ENCODE results near the gene NAA30.
A peak's percentile ranks its signal among the peaks of the same experiment; 100 is the strongest.

NAA30 gene

DNA sequence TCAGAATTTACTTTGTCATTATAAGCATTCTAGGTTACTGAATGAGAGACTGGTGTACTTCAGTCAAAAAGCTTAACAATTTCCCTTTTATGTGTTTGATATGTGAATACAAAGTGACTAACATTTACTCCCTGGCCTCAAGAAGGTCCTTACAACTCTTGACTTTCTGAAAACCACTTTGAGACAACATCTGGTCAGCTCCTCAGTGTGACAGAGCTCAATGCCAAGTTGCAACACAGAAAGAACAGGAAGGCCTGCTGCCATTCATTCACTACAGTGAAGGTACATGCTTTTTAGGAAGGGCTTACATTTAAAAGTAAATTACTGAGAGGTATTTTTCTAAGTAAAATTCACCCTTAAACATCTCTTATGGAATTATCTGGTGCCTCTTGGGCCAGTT, 2.3 kb upstream of the NAA30 start:
- Histone ChIP-seq H3K9ac (no peak overlapping the region), H3K27me3 (ENCODE audit: control insufficient read depth, insufficient read depth, low read length) (no peaks in the 10 kb centered on the region), H3K79me2 (peaks cover 6% of the 10 kb centered on the region), H3K9me3 (ENCODE audit: control insufficient read depth, low read length) (no peaks in the 10 kb centered on the region), H3K27ac (no peak overlapping the region), H3K4me1 (peaks cover 19% of the 10 kb centered on the region), H3K36me3 (ENCODE audit: control insufficient read depth, insufficient read depth, low read length) (no peaks in the 10 kb centered on the region), H2AFZ (peak overlapping the region; percentile 40), H3K4me3 (ENCODE audit: low read depth, low read length) (no peak overlapping the region), H3K4me2 (ENCODE audit: low read length) (no peak overlapping the region)
- TF ChIP-seq, protein P1, sequence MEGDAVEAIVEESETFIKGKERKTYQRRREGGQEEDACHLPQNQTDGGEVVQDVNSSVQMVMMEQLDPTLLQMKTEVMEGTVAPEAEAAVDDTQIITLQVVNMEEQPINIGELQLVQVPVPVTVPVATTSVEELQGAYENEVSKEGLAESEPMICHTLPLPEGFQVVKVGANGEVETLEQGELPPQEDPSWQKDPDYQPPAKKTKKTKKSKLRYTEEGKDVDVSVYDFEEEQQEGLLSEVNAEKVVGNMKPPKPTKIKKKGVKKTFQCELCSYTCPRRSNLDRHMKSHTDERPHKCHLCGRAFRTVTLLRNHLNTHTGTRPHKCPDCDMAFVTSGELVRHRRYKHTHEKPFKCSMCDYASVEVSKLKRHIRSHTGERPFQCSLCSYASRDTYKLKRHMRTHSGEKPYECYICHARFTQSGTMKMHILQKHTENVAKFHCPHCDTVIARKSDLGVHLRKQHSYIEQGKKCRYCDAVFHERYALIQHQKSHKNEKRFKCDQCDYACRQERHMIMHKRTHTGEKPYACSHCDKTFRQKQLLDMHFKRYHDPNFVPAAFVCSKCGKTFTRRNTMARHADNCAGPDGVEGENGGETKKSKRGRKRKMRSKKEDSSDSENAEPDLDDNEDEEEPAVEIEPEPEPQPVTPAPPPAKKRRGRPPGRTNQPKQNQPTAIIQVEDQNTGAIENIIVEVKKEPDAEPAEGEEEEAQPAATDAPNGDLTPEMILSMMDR (IDR thresholded peaks at IDR 0.05) = no peak

DNA sequence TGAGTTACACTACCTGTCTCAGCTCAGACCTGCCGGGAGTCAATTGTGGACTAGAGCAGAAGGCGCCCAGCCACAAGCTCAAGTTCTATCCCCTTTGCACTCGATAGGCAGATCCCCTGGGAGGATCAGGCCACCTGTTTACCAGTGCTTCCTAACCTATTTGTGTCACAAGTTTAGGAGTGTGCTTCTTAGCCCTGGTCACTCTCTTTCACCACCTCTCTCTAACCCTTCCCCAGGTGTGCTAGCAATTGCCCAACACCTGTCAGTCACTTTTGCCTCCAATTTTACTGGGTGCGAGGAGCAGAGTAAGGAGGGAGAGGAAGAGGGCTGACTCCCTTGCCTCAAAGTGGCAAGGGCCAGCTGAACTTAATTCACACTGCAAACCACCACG, 745 bp upstream of the NAA30 start:
- H3K79me2 ChIP-seq = peaks cover 10% of the 10 kb centered on the region
- H3K27me3 ChIP-seq (ENCODE audit: control insufficient read depth, insufficient read depth, low read length) = no peaks in the 10 kb centered on the region
- H3K27ac ChIP-seq = peak overlapping the region; percentile 89
- H3K4me1 ChIP-seq = peaks cover 23% of the 10 kb centered on the region
- no peak overlapping the region for H3K9ac ChIP-seq
- no peaks in the 10 kb centered on the region for H3K36me3 ChIP-seq (ENCODE audit: control insufficient read depth, insufficient read depth, low read length)
- H3K4me3 ChIP-seq (ENCODE audit: low read depth, low read length) = peak overlapping the region; percentile 76
- peak overlapping the region; percentile 55 for H3K4me2 ChIP-seq (ENCODE audit: low read length)
- peak overlapping the region; percentile 95 for H2AFZ ChIP-seq
- no peaks in the 10 kb centered on the region for H3K9me3 ChIP-seq (ENCODE audit: control insufficient read depth, low read length)
- TF ChIP-seq, protein P1 (IDR thresholded peaks at IDR 0.05) = no peak

DNA sequence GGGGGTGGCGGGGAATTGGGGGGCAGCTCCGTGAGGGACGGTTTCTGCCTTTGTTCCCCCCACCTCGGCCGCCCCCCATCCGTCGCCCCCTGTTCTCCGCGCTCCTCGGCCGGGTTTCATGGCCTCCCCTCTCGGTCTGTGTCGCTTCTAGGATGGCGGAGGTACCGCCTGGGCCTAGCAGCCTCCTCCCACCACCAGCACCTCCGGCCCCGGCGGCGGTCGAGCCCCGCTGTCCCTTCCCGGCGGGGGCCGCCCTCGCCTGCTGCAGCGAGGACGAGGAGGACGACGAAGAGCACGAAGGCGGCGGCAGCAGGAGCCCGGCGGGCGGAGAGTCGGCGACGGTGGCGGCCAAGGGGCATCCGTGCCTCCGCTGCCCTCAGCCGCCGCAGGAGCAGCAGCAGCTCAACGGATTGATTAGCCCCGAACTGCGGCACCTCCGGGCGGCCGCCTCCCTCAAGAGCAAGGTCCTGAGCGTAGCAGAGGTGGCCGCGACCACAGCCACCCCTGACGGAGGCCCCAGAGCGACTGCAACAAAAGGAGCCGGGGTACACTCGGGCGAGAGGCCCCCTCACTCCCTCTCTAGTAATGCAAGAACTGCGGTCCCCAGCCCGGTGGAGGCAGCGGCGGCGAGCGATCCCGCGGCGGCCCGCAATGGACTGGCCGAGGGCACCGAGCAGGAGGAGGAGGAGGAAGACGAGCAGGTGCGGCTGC, 575 bp downstream of the NAA30 start:
- peak overlapping the region; percentile 89 for H3K27ac ChIP-seq
- TF ChIP-seq, protein P1 (IDR thresholded peaks at IDR 0.05) = no peak
- H3K4me3 ChIP-seq (ENCODE audit: low read depth, low read length) = peak overlapping the region; percentile 76
- H3K79me2 ChIP-seq = peaks cover 11% of the 10 kb centered on the region
- peak overlapping the region; percentile 55 for H3K4me2 ChIP-seq (ENCODE audit: low read length)
- peak overlapping the region; percentile 78 for H3K9ac ChIP-seq
- H3K9me3 ChIP-seq (ENCODE audit: control insufficient read depth, low read length) = no peaks in the 10 kb centered on the region
- H2AFZ ChIP-seq = peak overlapping the region; percentile 95
- no peaks in the 10 kb centered on the region for H3K27me3 ChIP-seq (ENCODE audit: control insufficient read depth, insufficient read depth, low read length)
- H3K4me1 ChIP-seq = peaks cover 23% of the 10 kb centered on the region
- no peaks in the 10 kb centered on the region for H3K36me3 ChIP-seq (ENCODE audit: control insufficient read depth, insufficient read depth, low read length)

DNA sequence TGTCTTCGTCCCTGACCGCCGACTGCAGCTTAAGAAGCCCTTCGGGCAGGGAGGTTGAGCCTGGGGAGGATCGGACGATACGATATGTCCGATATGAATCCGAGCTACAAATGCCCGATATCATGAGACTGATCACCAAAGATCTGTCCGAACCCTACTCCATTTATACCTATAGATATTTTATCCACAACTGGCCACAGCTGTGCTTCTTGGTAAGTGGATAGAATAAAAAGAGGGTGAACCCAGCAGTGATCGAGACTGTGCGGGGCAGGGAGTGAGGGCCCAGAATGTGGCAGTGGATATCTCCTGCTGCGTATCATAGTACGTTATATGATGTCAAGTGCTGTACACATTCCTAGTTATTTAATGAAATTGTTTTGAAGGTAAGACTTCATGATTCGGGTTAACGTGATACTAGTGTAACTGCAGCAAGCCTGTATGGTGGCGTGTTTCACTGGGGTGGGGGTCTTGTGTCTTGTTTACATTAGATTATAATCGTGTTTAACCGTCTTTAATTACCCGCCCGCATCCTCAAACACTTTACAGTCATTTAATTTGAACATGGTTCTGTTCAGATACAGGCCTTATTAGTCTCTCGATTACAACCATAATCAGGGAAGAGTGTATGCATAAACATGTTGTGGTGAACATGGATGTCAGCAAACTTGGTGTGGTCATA, 1.3 kb downstream of the NAA30 start:
- H3K27ac ChIP-seq = peak overlapping the region; percentile 89
- H2AFZ ChIP-seq = peak overlapping the region; percentile 95
- H3K79me2 ChIP-seq = peaks cover 15% of the 10 kb centered on the region
- H3K36me3 ChIP-seq (ENCODE audit: control insufficient read depth, insufficient read depth, low read length) = no peaks in the 10 kb centered on the region
- H3K27me3 ChIP-seq (ENCODE audit: control insufficient read depth, insufficient read depth, low read length) = no peaks in the 10 kb centered on the region
- peaks cover 23% of the 10 kb centered on the region for H3K4me1 ChIP-seq
- H3K4me2 ChIP-seq (ENCODE audit: low read length) = peak overlapping the region; percentile 55
- TF ChIP-seq, protein P1 (IDR thresholded peaks at IDR 0.05) = no peak
- H3K9ac ChIP-seq = peak overlapping the region; percentile 78
- peak overlapping the region; percentile 76 for H3K4me3 ChIP-seq (ENCODE audit: low read depth, low read length)
- no peaks in the 10 kb centered on the region for H3K9me3 ChIP-seq (ENCODE audit: control insufficient read depth, low read length)

All from parathyroid adenoma (tissue), 2 donors.